ENCODE measurements around the gene UFC1.

GRCh38 chr1:161133220-161133740, 20.5 kb upstream of the UFC1 start:
- TF ChIP-seq SIN3A (IDR thresholded peaks at IDR 0.05; ENCODE audit: borderline replicate concordance, insufficient read depth, low read depth, low read length) (0 out of 2 replicates have a peak, but pooled peaks have one; percentile 3), CTCF (IDR thresholded peaks at IDR 0.05) (no peak), POLR2AphosphoS5 (IDR thresholded peaks at IDR 0.05; ENCODE audit: low read depth, low read length) (no peak; the same call in 1 of the 2 replicates)
